Heart right ventricle (tissue), 16 donors: ENCODE data around the gene HIVEP3. TPM values are rescaled to one million over a fixed set of nuclear protein-coding genes. Genes with fewer than 3 reads are reported as not detected.

Source experiments
- ATAC-seq, 8 donors: fragments of 200-7000 bp; cut with Tn5 transposase; one replicate each; pipeline ENCODE4 v1.9.1; 2020; ENCODE audit warnings: mild to moderate bottlenecking in 8 of 8, moderate library complexity in 8 of 8, moderate number of reproducible peaks in 1 of 8
- DNase-seq, 2 donors: peaks; one replicate each; pipeline ENCODE4 v3.0.0-alpha.2; 2020
- H3K27ac ChIP-seq, 10 donors: fragments of 200-600 bp; sonication (generic) in 2 of 10; one replicate each; pipeline versions ENCODE4 v1.5.0 to v1.8.0; 2020 to 2022; ENCODE audit warnings: mild to moderate bottlenecking in 3 of 10
- H3K27me3 ChIP-seq, 7 donors: fragments of 200-600 bp; one replicate each; pipeline ENCODE4 v1.8.0; 2021 to 2022; ENCODE audit warnings: mild to moderate bottlenecking in 2 of 7
- H3K36me3 ChIP-seq, 9 donors: fragments of 200-600 bp; sonication (generic) in 1 of 9; one replicate each; pipeline versions ENCODE4 v1.5.0 to v1.8.0; 2020 to 2022; ENCODE audit warnings: mild to moderate bottlenecking in 2 of 9
- H3K4me1 ChIP-seq, 9 donors: fragments of 200-600 bp; sonication (generic) in 1 of 9; one replicate each; pipeline versions ENCODE4 v1.5.0 to v1.8.0; 2020 to 2022; ENCODE audit warnings: mild to moderate bottlenecking in 4 of 9
- H3K4me3 ChIP-seq, 10 donors: fragments of 200-600 bp; sonication (generic) in 2 of 10; one replicate each; pipeline versions ENCODE4 v1.5.0 to v1.8.0; 2020 to 2022; ENCODE audit warnings: mild to moderate bottlenecking in 7 of 10, moderate library complexity in 2 of 10
- H3K9me3 ChIP-seq, 11 donors: fragments of 200-600 bp in 10 of 11; sonication (generic) in 2 of 11; one replicate each; pipeline versions ENCODE4 v1.5.0 to v1.8.0; 2013 to 2022; ENCODE audit warnings: mild to moderate bottlenecking in 2 of 11, control low read depth in 1 of 11, moderate library complexity in 1 of 11
- WGBS, 2 donors: extraction: QIAGEN DNeasy Blood & Tissue Kit; methylation state at CpG; one replicate each; pipeline ENCODE4 v1.1.7; 2013; ENCODE audit warnings: inconsistent platforms in 1 of 2; 5-methylcytosine and 5-hydroxymethylcytosine counted together
- intact Hi-C, 10 donors: fragments of 100-400 bp; cut with DNase I; formaldehyde crosslinking; loops; one replicate each; pipeline versions ENCODE4 v1.11.1 to v1.14.2; 2022
- polyA plus RNA-seq, 2 donors: library from polyadenylated mRNA; stranded (reverse); fragments of 200-250 nt; gene quantifications; one replicate each; pipeline ENCODE4 v1.2.3, GENCODE V29; 2013
- total RNA-seq, 10 donors: library from RNA; stranded (reverse); fragmentation: NEBNext Ultra II Directional in 3 of 10; extraction: Animal tissue kit (Norgen Biotek cat#: 25700) in 3 of 10; gene quantifications; one replicate each; pipeline versions ENCODE4 v1.2.1 to v1.2.4, GENCODE V29; 2021 to 2023
- TF ChIP-seq, protein P1 (sequence below), 9 donors: fragments of 200-600 bp; sonication (generic) in 2 of 9; IDR thresholded peaks; one replicate each; pipeline versions ENCODE4 v1.5.0 to v1.8.0; 2021 to 2022; ENCODE audit warnings: antibody characterized with exemption in 9 of 9, mild to moderate bottlenecking in 5 of 9, moderate library complexity in 1 of 9
- donor health status: Arrhythmogenic right ventricular cardiomyopathy.
- donor health status: ischemic (EF 13 %, LVEDD 7.1; RV severe dilation, severe dysfunction).
- donor health status: healthy with polysubstance abuse.
- donor health status: DM: no; HTN: yes; CAD: no.
- donor health status: DM: no; HTN: no; CAD: no.
- donor health status: ischemic (EF 25% LVEDD 6.9; RV normal size, moderate dysfunction).
- donor health status: ischemic (EF 25% LVEDD 5.7; RV mildly dilated, moderate dysfunction).
- donor health status: healthy.
- donor health status: DM: yes; HTN: yes; CAD: no.
- donor health status: Ischemic cardiomyopathy.
- donor health status: ischemic (EF 35%, LVEDD 5.7; RV mildly dilated, moderate dysfunction).
- donor health status: nonischemic (EF 11% LVEDD 7.7; RV severe dilation, severe dysfunction).
- donor health status: DM: yes; HTN: yes; CAD: no.
- donor health status: PGD.
- donor health status: ischemic (EF 29% LVEDD 5.4; RV normal size, mild dysfunction).
- donor health status: nonischemic (EF 23%, LVEDD 6.1; RV moderate dilation, normal function).

The HIVEP3 gene
- total and polyA plus RNA-seq, 12 donors = 2.6 to 7.5 (median 5.2) TPM

DNA sequence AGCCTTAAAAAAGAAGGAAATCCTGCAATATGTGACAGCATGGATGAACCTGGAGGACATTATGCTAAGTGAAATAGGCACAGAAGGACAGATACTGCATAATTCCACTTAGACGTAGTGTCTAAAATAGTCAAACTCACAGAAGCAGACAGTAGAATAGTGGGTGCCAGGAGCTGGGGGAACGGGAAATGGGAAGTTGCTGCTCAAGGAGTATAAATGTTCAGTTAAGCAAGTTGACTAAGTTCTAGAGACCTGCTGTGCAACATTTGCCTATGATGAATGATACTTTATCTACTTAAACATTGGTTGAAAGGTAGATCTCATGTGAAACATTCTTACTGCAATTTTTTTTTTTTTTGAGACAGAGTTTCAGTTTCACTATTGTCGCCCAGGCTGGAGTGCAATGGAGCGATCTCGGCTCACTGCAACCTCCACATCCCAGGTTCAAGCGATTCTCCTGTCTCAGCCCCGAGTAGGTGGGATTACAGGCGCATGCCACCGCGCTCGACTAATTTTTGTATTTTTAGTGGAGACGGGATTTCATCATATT is 197.8 kb downstream of the HIVEP3 start:
- ATAC-seq (no peak), DNase-seq (no peak)
- H3K4me3 ChIP-seq = no peak overlapping the region
- 92 to 94% methylated on average over 12 of the region's 12 CpGs for WGBS, 2 donors
- no peak overlapping the region for H3K27ac ChIP-seq
- H3K36me3 ChIP-seq = no peaks in the 10 kb centered on the region
- H3K27me3 ChIP-seq = no peaks in the 10 kb centered on the region
- peaks cover 0 to 51% (median 27%) of the 10 kb centered on the region in 9 donors for H3K4me1 ChIP-seq
- H3K9me3 ChIP-seq = no peaks in the 10 kb centered on the region
- TF ChIP-seq, protein P1, sequence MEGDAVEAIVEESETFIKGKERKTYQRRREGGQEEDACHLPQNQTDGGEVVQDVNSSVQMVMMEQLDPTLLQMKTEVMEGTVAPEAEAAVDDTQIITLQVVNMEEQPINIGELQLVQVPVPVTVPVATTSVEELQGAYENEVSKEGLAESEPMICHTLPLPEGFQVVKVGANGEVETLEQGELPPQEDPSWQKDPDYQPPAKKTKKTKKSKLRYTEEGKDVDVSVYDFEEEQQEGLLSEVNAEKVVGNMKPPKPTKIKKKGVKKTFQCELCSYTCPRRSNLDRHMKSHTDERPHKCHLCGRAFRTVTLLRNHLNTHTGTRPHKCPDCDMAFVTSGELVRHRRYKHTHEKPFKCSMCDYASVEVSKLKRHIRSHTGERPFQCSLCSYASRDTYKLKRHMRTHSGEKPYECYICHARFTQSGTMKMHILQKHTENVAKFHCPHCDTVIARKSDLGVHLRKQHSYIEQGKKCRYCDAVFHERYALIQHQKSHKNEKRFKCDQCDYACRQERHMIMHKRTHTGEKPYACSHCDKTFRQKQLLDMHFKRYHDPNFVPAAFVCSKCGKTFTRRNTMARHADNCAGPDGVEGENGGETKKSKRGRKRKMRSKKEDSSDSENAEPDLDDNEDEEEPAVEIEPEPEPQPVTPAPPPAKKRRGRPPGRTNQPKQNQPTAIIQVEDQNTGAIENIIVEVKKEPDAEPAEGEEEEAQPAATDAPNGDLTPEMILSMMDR (IDR thresholded peaks at IDR 0.05) = no peak
- intact Hi-C loops = loop anchor here in 1 of 10 donors (5.0 kb wide), 1 partner anchor 59 kb away; no protein-coding TSS in a partner anchor

DNA sequence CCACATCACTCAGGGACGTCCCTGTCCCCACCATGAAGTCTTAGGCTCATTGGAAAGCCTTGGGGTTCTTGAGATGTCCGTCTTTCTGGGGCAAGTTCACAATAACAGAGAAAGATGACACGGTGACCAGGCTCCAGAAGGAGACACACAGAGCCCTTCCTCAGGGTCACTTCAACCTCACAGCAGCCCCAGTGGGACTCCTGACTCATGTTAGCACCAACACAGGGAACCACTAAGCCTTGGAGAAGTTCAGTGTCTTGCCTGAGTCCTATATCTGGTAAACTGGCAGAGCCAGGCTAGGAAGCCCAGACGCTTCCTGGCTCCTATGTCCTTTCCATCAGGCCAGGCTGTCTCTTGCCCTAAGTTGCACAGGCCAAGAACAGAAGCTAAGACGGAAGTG is 199.1 kb downstream of the HIVEP3 start:
- H3K27me3 ChIP-seq = no peaks in the 10 kb centered on the region
- H3K9me3 ChIP-seq = no peaks in the 10 kb centered on the region
- 90 to 94% methylated on average over 5 of the region's 5 CpGs for WGBS, 2 donors
- DNase-seq (no peak), ATAC-seq (no peak)
- TF ChIP-seq, protein P1 (IDR thresholded peaks at IDR 0.05) = no peak
- intact Hi-C loops = no loop called here
- H3K4me3 ChIP-seq = no peak overlapping the region
- no peak overlapping the region for H3K27ac ChIP-seq
- peaks cover 0 to 51% (median 23%) of the 10 kb centered on the region in 9 donors for H3K4me1 ChIP-seq
- H3K36me3 ChIP-seq = no peaks in the 10 kb centered on the region

DNA sequence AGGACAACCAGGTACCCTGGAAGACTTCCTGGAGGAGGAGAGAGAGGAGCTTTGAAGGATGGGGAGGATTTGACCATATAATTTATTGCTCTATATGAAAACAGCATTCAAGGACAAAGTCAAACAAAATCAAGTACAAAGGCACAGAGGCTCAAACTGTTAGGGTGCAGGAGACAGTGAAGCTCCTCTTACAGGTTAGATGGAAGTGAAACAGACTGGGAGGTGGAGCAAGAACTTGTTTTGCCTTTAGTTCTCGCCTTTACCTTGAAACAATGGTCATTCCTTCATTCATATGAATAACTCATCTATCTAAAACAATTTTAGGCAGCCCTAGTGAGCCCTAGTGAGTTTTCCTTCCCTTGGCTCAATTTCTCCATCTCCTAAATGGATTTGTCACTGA is 199.6 kb downstream of the HIVEP3 start:
- Histone ChIP-seq H3K4me3 (no peak overlapping the region), H3K4me1 (peaks cover 0 to 50% (median 21%) of the 10 kb centered on the region in 9 donors), H3K27ac (no peak overlapping the region), H3K36me3 (no peaks in the 10 kb centered on the region), H3K27me3 (no peaks in the 10 kb centered on the region), H3K9me3 (no peaks in the 10 kb centered on the region)
- TF ChIP-seq, protein P1 (IDR thresholded peaks at IDR 0.05) = no peak
- no peak for ATAC-seq
- no peak for DNase-seq
- intact Hi-C loops = no loop called here
- WGBS, 2 donors = 93 to 100% methylated on average over 1 of the region's 1 CpG

DNA sequence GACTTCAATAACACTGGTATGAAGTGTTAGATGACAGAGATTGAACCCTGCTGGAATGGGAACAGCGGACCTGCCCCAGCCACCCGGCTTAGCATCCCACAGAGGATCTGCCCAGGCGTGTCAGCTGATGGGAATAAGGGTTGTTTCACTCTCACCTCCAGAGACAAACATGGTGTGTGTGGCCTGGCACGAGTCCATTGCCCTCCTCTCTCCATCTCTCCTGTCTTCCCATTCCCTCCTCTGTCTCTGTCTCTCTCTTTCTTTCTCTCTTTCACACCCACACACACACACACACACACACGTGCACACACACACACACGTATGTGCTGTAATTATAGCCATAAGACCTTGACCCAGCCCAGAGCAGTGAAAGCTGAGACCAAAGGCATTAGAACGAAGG is 200.2 kb downstream of the HIVEP3 start:
- WGBS, 2 donors = 59 to 75% methylated on average over 7 of the region's 7 CpGs

More for the DNA sequence above, 200.2 kb downstream of the HIVEP3 start:
- TF ChIP-seq, protein P1 (IDR thresholded peaks at IDR 0.05) = no peak
- H3K9me3 ChIP-seq = no peaks in the 10 kb centered on the region
- no peak for DNase-seq
- peak in 4 of 8 donors; percentile 23 to 60 (median 52) for ATAC-seq
- no peak overlapping the region for H3K4me3 ChIP-seq
- peaks cover 0 to 46% (median 15%) of the 10 kb centered on the region in 9 donors for H3K4me1 ChIP-seq
- intact Hi-C loops = no loop called here
- H3K36me3 ChIP-seq = no peaks in the 10 kb centered on the region
- no peaks in the 10 kb centered on the region for H3K27me3 ChIP-seq
- H3K27ac ChIP-seq = no peak overlapping the region
